Astrocyte (in vitro differentiated cells and primary cell): ENCODE measurements around the gene TRAK1. TPM values are rescaled to one million over a fixed set of nuclear protein-coding genes. Genes with fewer than 3 reads are reported as not detected.

Experiments used
- DNase-seq: peaks from one replicate; pipeline ENCODE4 v3.0.0-alpha.2; 2010; ENCODE audit warnings: low read depth
- FAIRE-seq: peaks from 2 replicates; lab custom pipeline; 2011; peaks lifted over from hg19 to GRCh38; lab: Jason Lieb, UNC
- H2AFZ ChIP-seq: 2 replicates; pipeline ENCODE4 v1.6.0; 2012; ENCODE audit warnings: low read depth, low read length, inconsistent platforms
- H3K27ac ChIP-seq: 2 replicates; pipeline ENCODE4 v1.5.1; 2011; ENCODE audit warnings: low read depth, low read length, inconsistent platforms
- H3K27me3 ChIP-seq: 2 replicates; pipeline ENCODE4 v1.6.0; 2011; ENCODE audit warnings: low read length, inconsistent platforms; ENCODE audit not compliant: insufficient read depth
- H3K36me3 ChIP-seq: 2 replicates; pipeline ENCODE4 v1.5.1; 2011; ENCODE audit warnings: low read length, inconsistent platforms; ENCODE audit not compliant: insufficient read depth
- H3K4me1 ChIP-seq: 2 replicates; pipeline ENCODE4 v1.5.1; 2011; ENCODE audit warnings: low read length, inconsistent platforms; ENCODE audit not compliant: insufficient read depth
- H3K4me2 ChIP-seq: 2 replicates; pipeline ENCODE4 v1.6.0; 2012; ENCODE audit warnings: low read length, inconsistent platforms
- H3K4me3 ChIP-seq: 2 replicates; pipeline ENCODE4 v1.5.1; 2011; ENCODE audit warnings: low read depth, mild to moderate bottlenecking, low read length, inconsistent platforms; ENCODE audit not compliant: insufficient read depth
- H3K79me2 ChIP-seq: 2 replicates; pipeline ENCODE4 v1.6.0; 2012; ENCODE audit warnings: mild to moderate bottlenecking, low read length, inconsistent platforms; ENCODE audit not compliant: insufficient read depth
- H3K9ac ChIP-seq: 2 replicates; pipeline ENCODE4 v1.6.0; 2012; ENCODE audit warnings: mild to moderate bottlenecking, low read length, inconsistent platforms
- H3K9me3 ChIP-seq: 2 replicates; pipeline ENCODE4 v1.5.1; 2012; ENCODE audit warnings: low read depth, mild to moderate bottlenecking, low read length, inconsistent platforms; ENCODE audit not compliant: insufficient read depth
- H4K20me1 ChIP-seq: 2 replicates; pipeline ENCODE4 v1.6.0; 2012; ENCODE audit warnings: low read length, inconsistent platforms; ENCODE audit not compliant: insufficient read depth
- H3K27ac Mint-ChIP-seq: one replicate; pipeline ENCODE4 v1.8.0; 2021; ENCODE audit warnings: mild to moderate bottlenecking, mixed read lengths; ENCODE audit not compliant: unreplicated experiment
- H3K27me3 Mint-ChIP-seq: one replicate; pipeline ENCODE4 v1.8.0; 2021; ENCODE audit warnings: low read depth, mixed read lengths; ENCODE audit not compliant: unreplicated experiment
- H3K36me3 Mint-ChIP-seq: one replicate; pipeline ENCODE4 v1.8.0; 2021; ENCODE audit warnings: low read depth, mixed read lengths; ENCODE audit not compliant: unreplicated experiment
- H3K4me1 Mint-ChIP-seq: one replicate; pipeline ENCODE4 v1.8.0; 2021; ENCODE audit warnings: low read depth, mixed read lengths; ENCODE audit not compliant: unreplicated experiment
- H3K4me3 Mint-ChIP-seq: one replicate; pipeline ENCODE4 v1.8.0; 2021; ENCODE audit warnings: mild to moderate bottlenecking, moderate library complexity, mixed read lengths; ENCODE audit not compliant: unreplicated experiment
- H3K9me3 Mint-ChIP-seq: one replicate; pipeline ENCODE4 v1.8.0; 2021; ENCODE audit warnings: mild to moderate bottlenecking, mixed read lengths; ENCODE audit not compliant: unreplicated experiment
- EZH2 ChIP-seq: IDR thresholded peaks from 2 replicates; pipeline ENCODE4 v1.6.1; 2012; ENCODE audit warnings: mild to moderate bottlenecking, low read length, inconsistent platforms; ENCODE audit not compliant: insufficient read depth
- total RNA-seq: library from RNA; stranded (reverse); gene quantifications from 2 replicates; pipeline ENCODE4 v1.2.1, GENCODE V29; 2021
- TF ChIP-seq, protein P1 (sequence below): IDR thresholded peaks from 2 replicates; pipeline ENCODE4 v1.5.1; 2011; ENCODE audit warnings: low read depth, mild to moderate bottlenecking, inconsistent platforms, low read length, moderate library complexity; ENCODE audit not compliant: insufficient read depth

The TRAK1 gene
- total RNA-seq, 1 donor from 2014 or later: 56.2 TPM

DNA sequence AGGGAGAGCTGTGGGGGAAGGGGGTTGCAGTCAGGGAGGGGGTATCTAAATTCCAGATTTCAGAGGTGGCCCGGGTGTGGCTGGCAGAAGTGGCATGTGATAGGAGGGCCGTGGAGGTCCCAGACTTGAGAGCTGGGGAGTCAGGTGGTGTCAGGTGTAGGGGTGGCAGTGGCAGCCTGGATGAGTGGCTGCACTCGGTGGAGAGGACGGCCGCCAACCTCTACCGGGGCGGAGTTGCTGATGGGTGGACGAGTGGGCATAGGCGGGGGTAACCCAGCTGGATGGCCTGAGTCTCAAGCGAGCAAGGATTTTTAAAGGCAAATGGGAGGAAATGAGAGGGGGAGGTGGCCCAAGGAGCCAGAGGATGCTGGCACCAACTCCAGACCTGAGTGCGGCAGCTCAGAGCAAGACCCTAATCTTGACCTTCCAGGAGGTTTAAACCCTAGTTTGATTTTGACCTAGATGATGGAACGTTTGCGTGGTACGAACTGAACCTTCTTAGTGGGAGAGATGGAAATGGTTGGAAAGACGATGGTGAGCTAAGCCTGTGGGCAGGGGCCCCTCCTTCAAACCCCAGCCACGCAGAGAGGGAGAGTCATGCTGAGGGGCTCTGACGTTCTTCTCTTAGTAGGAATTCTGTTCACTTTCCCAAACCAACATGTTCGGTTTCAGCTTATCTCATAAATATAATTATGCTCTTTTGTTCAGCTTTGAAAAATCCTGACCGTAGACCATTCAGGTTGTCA is 8.0 kb downstream of the TRAK1 start:
- Mint-ChIP-seq H3K9me3 (no peaks in the 10 kb centered on the region), H3K27ac (peak overlapping the region; percentile 51)
- H3K27ac ChIP-seq: peak overlapping the region; percentile 8

DNA sequence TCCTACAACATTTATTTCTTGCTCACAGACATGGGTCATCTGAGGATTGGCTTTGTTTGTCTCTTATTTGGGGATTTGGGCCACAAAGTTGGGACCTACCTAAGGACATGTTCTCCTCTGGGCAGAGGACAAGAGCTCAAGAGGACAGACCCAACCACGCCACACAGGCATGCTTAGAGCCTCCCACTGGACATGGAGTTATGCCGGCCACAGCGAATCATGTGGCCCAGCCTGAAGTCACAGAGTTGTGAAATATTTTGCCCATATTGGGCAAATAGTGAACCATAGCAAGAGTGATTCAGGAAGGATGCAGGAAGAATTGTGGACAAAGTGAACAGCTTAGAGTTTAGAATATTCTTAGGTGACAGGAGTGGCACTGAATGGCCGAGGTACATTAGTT is 9.9 kb downstream of the TRAK1 start:
- Histone ChIP-seq H3K36me3 (no peaks in the 10 kb centered on the region), H3K9ac (no peak overlapping the region), H3K9me3 (no peaks in the 10 kb centered on the region), H3K27ac (no peak overlapping the region), H3K4me1 (peaks cover 31% of the 10 kb centered on the region), H3K79me2 (peaks cover 7% of the 10 kb centered on the region), H3K4me3 (no peak overlapping the region), H4K20me1 (no peaks in the 10 kb centered on the region), H3K4me2 (no peak overlapping the region), H3K27me3 (no peaks in the 10 kb centered on the region), H2AFZ (no peak overlapping the region)
- DNase-seq (peak; percentile 65), FAIRE-seq (peak; percentile 20)
- peak overlapping the region; percentile 92 for H3K27ac Mint-ChIP-seq
- no peak overlapping the region for H3K4me3 Mint-ChIP-seq
- H3K36me3 Mint-ChIP-seq: peaks cover 29% of the 10 kb centered on the region
- H3K9me3 Mint-ChIP-seq: peaks cover 5% of the 10 kb centered on the region
- TF ChIP-seq, protein P1, sequence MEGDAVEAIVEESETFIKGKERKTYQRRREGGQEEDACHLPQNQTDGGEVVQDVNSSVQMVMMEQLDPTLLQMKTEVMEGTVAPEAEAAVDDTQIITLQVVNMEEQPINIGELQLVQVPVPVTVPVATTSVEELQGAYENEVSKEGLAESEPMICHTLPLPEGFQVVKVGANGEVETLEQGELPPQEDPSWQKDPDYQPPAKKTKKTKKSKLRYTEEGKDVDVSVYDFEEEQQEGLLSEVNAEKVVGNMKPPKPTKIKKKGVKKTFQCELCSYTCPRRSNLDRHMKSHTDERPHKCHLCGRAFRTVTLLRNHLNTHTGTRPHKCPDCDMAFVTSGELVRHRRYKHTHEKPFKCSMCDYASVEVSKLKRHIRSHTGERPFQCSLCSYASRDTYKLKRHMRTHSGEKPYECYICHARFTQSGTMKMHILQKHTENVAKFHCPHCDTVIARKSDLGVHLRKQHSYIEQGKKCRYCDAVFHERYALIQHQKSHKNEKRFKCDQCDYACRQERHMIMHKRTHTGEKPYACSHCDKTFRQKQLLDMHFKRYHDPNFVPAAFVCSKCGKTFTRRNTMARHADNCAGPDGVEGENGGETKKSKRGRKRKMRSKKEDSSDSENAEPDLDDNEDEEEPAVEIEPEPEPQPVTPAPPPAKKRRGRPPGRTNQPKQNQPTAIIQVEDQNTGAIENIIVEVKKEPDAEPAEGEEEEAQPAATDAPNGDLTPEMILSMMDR: no peak
- no peak for TF ChIP-seq EZH2
- H3K4me1 Mint-ChIP-seq: peaks cover 55% of the 10 kb centered on the region
- no peaks in the 10 kb centered on the region for H3K27me3 Mint-ChIP-seq

More for the DNA sequence above, 8.0 kb downstream of the TRAK1 start:
- peaks cover 31% of the 10 kb centered on the region for H3K4me1 ChIP-seq
- no peak for FAIRE-seq
- H2AFZ ChIP-seq: no peak overlapping the region
- peaks cover 59% of the 10 kb centered on the region for H3K4me1 Mint-ChIP-seq
- H3K9ac ChIP-seq: peak overlapping the region; percentile 47
- no peaks in the 10 kb centered on the region for H3K36me3 ChIP-seq
- H4K20me1 ChIP-seq: no peaks in the 10 kb centered on the region
- H3K27me3 Mint-ChIP-seq: no peaks in the 10 kb centered on the region
- no peaks in the 10 kb centered on the region for H3K27me3 ChIP-seq
- H3K4me3 ChIP-seq: no peak overlapping the region
- H3K4me3 Mint-ChIP-seq: no peak overlapping the region
- H3K36me3 Mint-ChIP-seq: peaks cover 21% of the 10 kb centered on the region
- H3K4me2 ChIP-seq: no peak overlapping the region
- no peak for DNase-seq
- H3K79me2 ChIP-seq: peaks cover 11% of the 10 kb centered on the region
- no peak for TF ChIP-seq EZH2
- TF ChIP-seq, protein P1: no peak
- H3K9me3 ChIP-seq: no peaks in the 10 kb centered on the region

DNA sequence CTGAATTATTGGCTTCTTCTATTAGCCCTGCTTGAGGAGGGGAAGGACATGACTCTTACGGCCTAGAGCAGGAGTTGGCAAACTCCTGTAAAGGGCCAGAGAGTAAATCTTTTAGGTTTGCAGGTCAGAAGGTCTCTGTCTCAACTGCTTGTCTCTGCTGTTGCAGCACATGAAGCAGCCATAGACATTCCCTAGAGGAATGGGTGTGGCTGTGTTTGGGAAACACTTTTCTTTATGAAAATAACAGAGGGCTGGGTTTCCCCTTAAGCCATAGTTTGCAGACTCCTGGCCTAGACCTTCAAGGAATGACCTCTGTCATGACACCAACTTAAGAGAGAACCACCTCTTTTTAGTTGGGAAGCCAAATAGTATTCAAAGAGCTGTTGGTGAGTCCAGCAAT is 10.3 kb downstream of the TRAK1 start:
- Histone ChIP-seq H2AFZ (no peak overlapping the region), H3K9me3 (no peaks in the 10 kb centered on the region), H3K79me2 (peaks cover 7% of the 10 kb centered on the region), H3K4me3 (no peak overlapping the region), H3K4me2 (no peak overlapping the region), H3K27ac (no peak overlapping the region), H3K36me3 (no peaks in the 10 kb centered on the region), H4K20me1 (no peaks in the 10 kb centered on the region), H3K9ac (no peak overlapping the region), H3K27me3 (no peaks in the 10 kb centered on the region), H3K4me1 (peaks cover 30% of the 10 kb centered on the region)
- no peak for FAIRE-seq
- peaks cover 53% of the 10 kb centered on the region for H3K4me1 Mint-ChIP-seq
- TF ChIP-seq, protein P1: no peak
- TF ChIP-seq EZH2: no peak
- peaks cover 29% of the 10 kb centered on the region for H3K36me3 Mint-ChIP-seq
- DNase-seq: no peak
- peak overlapping the region; percentile 92 for H3K27ac Mint-ChIP-seq
- H3K9me3 Mint-ChIP-seq: peaks cover 5% of the 10 kb centered on the region
- no peak overlapping the region for H3K4me3 Mint-ChIP-seq
- H3K27me3 Mint-ChIP-seq: no peaks in the 10 kb centered on the region
